ENCODE results near the gene METTL22.
"Not testable (repeated sequence)": the region's sequence is repeated elsewhere in the genome, so short reads cannot be mapped to it uniquely, and the experiment has no call there.

The METTL22 gene

GRCh38 chr16:8642146-8642545 lies 20.6 kb downstream of the METTL22 start:
- H3K4me2 ChIP-seq (ENCODE audit: low read length) = no peak overlapping the region
- H3K27me3 ChIP-seq (ENCODE audit: control insufficient read depth, insufficient read depth, low read length) = no peaks in the 10 kb centered on the region

GRCh38 chr16:8644211-8645140 lies 23.0 kb downstream of the METTL22 start:
- no peak overlapping the region for H3K9ac ChIP-seq (ENCODE audit: low read depth, low read length)
- no peaks in the 10 kb centered on the region for H3K9me3 ChIP-seq (replicated peaks; ENCODE audit: low read length)
- H3K4me2 ChIP-seq (ENCODE audit: low read length) = no peak overlapping the region
- no peaks in the 10 kb centered on the region for H3K4me1 ChIP-seq (ENCODE audit: control insufficient read depth, insufficient read depth, low read length)
- no peaks in the 10 kb centered on the region for H3K27me3 ChIP-seq (ENCODE audit: control insufficient read depth, insufficient read depth, low read length)
- no peak overlapping the region for H3K4me3 ChIP-seq (ENCODE audit: low read length)
- peaks cover 73% of the 10 kb centered on the region for H3K36me3 ChIP-seq (ENCODE audit: insufficient read depth, low read length)

More at GRCh38 chr16:8642146-8642545, 20.6 kb downstream of the METTL22 start:
- H3K4me3 ChIP-seq (ENCODE audit: low read length) = no peak overlapping the region
- H3K9ac ChIP-seq (ENCODE audit: low read depth, low read length) = no peak overlapping the region
- no peaks in the 10 kb centered on the region for H3K4me1 ChIP-seq (ENCODE audit: control insufficient read depth, insufficient read depth, low read length)
- no peaks in the 10 kb centered on the region for H3K9me3 ChIP-seq (replicated peaks; ENCODE audit: low read length)
- peaks cover 72% of the 10 kb centered on the region for H3K36me3 ChIP-seq (ENCODE audit: insufficient read depth, low read length)

GRCh38 chr16:8645141-8645521 lies 23.6 kb downstream of the METTL22 start:
- H3K36me3 ChIP-seq (ENCODE audit: insufficient read depth, low read length) = peaks cover 68% of the 10 kb centered on the region
- H3K4me3 ChIP-seq (ENCODE audit: low read length) = no peak overlapping the region
- no peaks in the 10 kb centered on the region for H3K27me3 ChIP-seq (ENCODE audit: control insufficient read depth, insufficient read depth, low read length)
- H3K9ac ChIP-seq (ENCODE audit: low read depth, low read length) = no peak overlapping the region
- no peak overlapping the region for H3K4me2 ChIP-seq (ENCODE audit: low read length)
- no peaks in the 10 kb centered on the region for H3K9me3 ChIP-seq (replicated peaks; ENCODE audit: low read length)
- no peaks in the 10 kb centered on the region for H3K4me1 ChIP-seq (ENCODE audit: control insufficient read depth, insufficient read depth, low read length)

- Histone ChIP-seq H3K4me1 (ENCODE audit: control insufficient read depth, insufficient read depth, low read length) (no peaks in the 10 kb centered on the region), H3K36me3 (ENCODE audit: insufficient read depth, low read length) (peaks cover 68% of the 10 kb centered on the region), H3K4me3 (ENCODE audit: low read length) (no peak overlapping the region), H3K9me3 (replicated peaks; ENCODE audit: low read length) (no peaks in the 10 kb centered on the region), H3K27me3 (ENCODE audit: control insufficient read depth, insufficient read depth, low read length) (no peaks in the 10 kb centered on the region), H3K4me2 (ENCODE audit: low read length) (no peak overlapping the region), H3K9ac (ENCODE audit: low read depth, low read length) (no peak overlapping the region)
Measured at GRCh38 chr16:8645831-8646230, 24.3 kb downstream of the METTL22 start.

- Histone ChIP-seq H3K9me3 (replicated peaks; ENCODE audit: low read length) (no peaks in the 10 kb centered on the region), H3K4me2 (ENCODE audit: low read length) (no peak overlapping the region), H3K4me3 (ENCODE audit: low read length) (no peak overlapping the region), H3K9ac (ENCODE audit: low read depth, low read length) (no peak overlapping the region), H3K36me3 (ENCODE audit: insufficient read depth, low read length) (peaks cover 61% of the 10 kb centered on the region), H3K4me1 (ENCODE audit: control insufficient read depth, insufficient read depth, low read length) (no peaks in the 10 kb centered on the region), H3K27me3 (ENCODE audit: control insufficient read depth, insufficient read depth, low read length) (no peaks in the 10 kb centered on the region)
Measured at GRCh38 chr16:8646326-8647053, 25.0 kb downstream of the METTL22 start.

GRCh38 chr16:8647721-8648318 lies 26.3 kb downstream of the METTL22 start:
- H3K27me3 ChIP-seq (ENCODE audit: control insufficient read depth, insufficient read depth, low read length) = no peaks in the 10 kb centered on the region
- no peaks in the 10 kb centered on the region for H3K4me1 ChIP-seq (ENCODE audit: control insufficient read depth, insufficient read depth, low read length)
- no peak overlapping the region for H3K9ac ChIP-seq (ENCODE audit: low read depth, low read length)
- H3K4me2 ChIP-seq (ENCODE audit: low read length) = no peak overlapping the region
- H3K36me3 ChIP-seq (ENCODE audit: insufficient read depth, low read length) = peaks cover 48% of the 10 kb centered on the region
- H3K9me3 ChIP-seq (replicated peaks; ENCODE audit: low read length) = no peaks in the 10 kb centered on the region
- no peak overlapping the region for H3K4me3 ChIP-seq (ENCODE audit: low read length)

- Histone ChIP-seq H3K4me1 (ENCODE audit: control insufficient read depth, insufficient read depth, low read length) (no peaks in the 10 kb centered on the region), H3K27me3 (ENCODE audit: control insufficient read depth, insufficient read depth, low read length) (no peaks in the 10 kb centered on the region), H3K4me3 (ENCODE audit: low read length) (no peak overlapping the region), H3K4me2 (ENCODE audit: low read length) (no peak overlapping the region), H3K36me3 (ENCODE audit: insufficient read depth, low read length) (peaks cover 41% of the 10 kb centered on the region), H3K9ac (ENCODE audit: low read depth, low read length) (no peak overlapping the region), H3K9me3 (replicated peaks; ENCODE audit: low read length) (no peaks in the 10 kb centered on the region)
Measured at GRCh38 chr16:8648877-8649276, 27.4 kb downstream of the METTL22 start.

GRCh38 chr16:8649829-8650554 lies 28.5 kb downstream of the METTL22 start:
- Histone ChIP-seq H3K4me2 (ENCODE audit: low read length) (no peak overlapping the region), H3K36me3 (ENCODE audit: insufficient read depth, low read length) (peaks cover 30% of the 10 kb centered on the region), H3K4me3 (ENCODE audit: low read length) (no peak overlapping the region), H3K9me3 (replicated peaks; ENCODE audit: low read length) (no peaks in the 10 kb centered on the region), H3K4me1 (ENCODE audit: control insufficient read depth, insufficient read depth, low read length) (no peaks in the 10 kb centered on the region), H3K9ac (ENCODE audit: low read depth, low read length) (no peak overlapping the region), H3K27me3 (ENCODE audit: control insufficient read depth, insufficient read depth, low read length) (no peaks in the 10 kb centered on the region)

GRCh38 chr16:8651958-8652357 lies 30.5 kb downstream of the METTL22 start:
- H3K36me3 ChIP-seq (ENCODE audit: insufficient read depth, low read length) = peaks cover 11% of the 10 kb centered on the region
- not testable (repeated sequence) for H3K4me2 ChIP-seq (ENCODE audit: low read length); H3K27me3 ChIP-seq (ENCODE audit: control insufficient read depth, insufficient read depth, low read length); H3K9ac ChIP-seq (ENCODE audit: low read depth, low read length); H3K4me3 ChIP-seq (ENCODE audit: low read length); H3K9me3 ChIP-seq (replicated peaks; ENCODE audit: low read length); H3K4me1 ChIP-seq (ENCODE audit: control insufficient read depth, insufficient read depth, low read length)

GRCh38 chr16:8655184-8655717 lies 33.8 kb downstream of the METTL22 start:
- no peaks in the 10 kb centered on the region for H3K36me3 ChIP-seq (ENCODE audit: insufficient read depth, low read length)
- no peaks in the 10 kb centered on the region for H3K9me3 ChIP-seq (replicated peaks; ENCODE audit: low read length)
- no peaks in the 10 kb centered on the region for H3K4me1 ChIP-seq (ENCODE audit: control insufficient read depth, insufficient read depth, low read length)
- no peak overlapping the region for H3K4me2 ChIP-seq (ENCODE audit: low read length)
- H3K4me3 ChIP-seq (ENCODE audit: low read length) = no peak overlapping the region
- H3K9ac ChIP-seq (ENCODE audit: low read depth, low read length) = no peak overlapping the region
- H3K27me3 ChIP-seq (ENCODE audit: control insufficient read depth, insufficient read depth, low read length) = peaks cover 4% of the 10 kb centered on the region

- H3K4me1 ChIP-seq (ENCODE audit: control insufficient read depth, insufficient read depth, low read length) = no peaks in the 10 kb centered on the region
- H3K4me3 ChIP-seq (ENCODE audit: low read length) = no peak overlapping the region
- no peak overlapping the region for H3K9ac ChIP-seq (ENCODE audit: low read depth, low read length)
- no peaks in the 10 kb centered on the region for H3K9me3 ChIP-seq (replicated peaks; ENCODE audit: low read length)
- no peak overlapping the region for H3K4me2 ChIP-seq (ENCODE audit: low read length)
- no peaks in the 10 kb centered on the region for H3K36me3 ChIP-seq (ENCODE audit: insufficient read depth, low read length)
- peaks cover 4% of the 10 kb centered on the region for H3K27me3 ChIP-seq (ENCODE audit: control insufficient read depth, insufficient read depth, low read length)
Measured at GRCh38 chr16:8656376-8656775, 34.9 kb downstream of the METTL22 start.

Measured in skeletal muscle satellite cell (primary cell).